Kidney epithelial cell (primary cell): Measurements from ENCODE around the gene STAG1. TPM values are rescaled to one million over a fixed set of nuclear protein-coding genes. Genes with fewer than 3 reads are reported as not detected.
"Not testable (repeated sequence)": the region's sequence is repeated elsewhere in the genome, so short reads cannot be mapped to it uniquely, and the experiment has no call there.

Experiments used
- DNase-seq: peaks from one replicate; pipeline ENCODE4 v3.0.0-alpha.2; 2010; ENCODE audit warnings: low read depth
- H3K27me3 ChIP-seq: 2 replicates; pipeline ENCODE4 v1.6.0; 2011; ENCODE audit warnings: low read length; ENCODE audit not compliant: control insufficient read depth, insufficient read depth
- H3K36me3 ChIP-seq: 2 replicates; pipeline ENCODE4 v1.5.1; 2011; ENCODE audit warnings: low read length; ENCODE audit not compliant: control insufficient read depth, insufficient read depth
- H3K4me3 ChIP-seq: 2 replicates; pipeline ENCODE4 v1.5.1; 2011; ENCODE audit warnings: low read depth, mild to moderate bottlenecking, control low read depth, low read length
- total RNA-seq: library from RNA; depleted of rRNA; stranded (reverse); fragments of >200 nt; gene quantifications from 2 replicates; pipeline ENCODE4 v1.2.3, GENCODE V29; 2015
- TF ChIP-seq, protein P1 (sequence below): IDR thresholded peaks from 2 replicates; pipeline ENCODE4 v1.5.1; 2011; ENCODE audit warnings: mild to moderate bottlenecking, moderate library complexity, low read length, control low read depth, inconsistent platforms; ENCODE audit not compliant: insufficient read depth, poor library complexity, severe bottlenecking

Gene STAG1
- total RNA-seq, 1 donor from 2014 or later: 20.7 TPM

DNA sequence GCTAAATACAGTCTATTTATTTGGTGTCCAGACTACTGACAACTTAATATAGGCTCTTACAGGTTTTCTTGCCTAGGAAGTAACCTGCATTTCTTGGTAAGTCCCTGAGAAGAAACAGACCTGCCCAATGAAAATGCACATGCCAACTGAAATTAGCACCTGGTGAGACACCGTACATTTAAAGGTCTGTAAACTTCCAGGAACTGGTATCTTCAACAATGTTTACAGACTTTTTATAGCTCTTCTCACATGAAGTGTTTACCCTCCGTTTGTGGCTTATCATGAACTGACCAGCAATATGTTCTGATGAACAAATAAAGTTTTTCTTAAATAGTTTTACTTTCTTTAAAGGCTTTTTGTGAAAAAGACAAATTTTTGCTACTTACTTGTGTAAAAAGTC lies 408.7 kb downstream of the STAG1 start:
- TF ChIP-seq, protein P1, sequence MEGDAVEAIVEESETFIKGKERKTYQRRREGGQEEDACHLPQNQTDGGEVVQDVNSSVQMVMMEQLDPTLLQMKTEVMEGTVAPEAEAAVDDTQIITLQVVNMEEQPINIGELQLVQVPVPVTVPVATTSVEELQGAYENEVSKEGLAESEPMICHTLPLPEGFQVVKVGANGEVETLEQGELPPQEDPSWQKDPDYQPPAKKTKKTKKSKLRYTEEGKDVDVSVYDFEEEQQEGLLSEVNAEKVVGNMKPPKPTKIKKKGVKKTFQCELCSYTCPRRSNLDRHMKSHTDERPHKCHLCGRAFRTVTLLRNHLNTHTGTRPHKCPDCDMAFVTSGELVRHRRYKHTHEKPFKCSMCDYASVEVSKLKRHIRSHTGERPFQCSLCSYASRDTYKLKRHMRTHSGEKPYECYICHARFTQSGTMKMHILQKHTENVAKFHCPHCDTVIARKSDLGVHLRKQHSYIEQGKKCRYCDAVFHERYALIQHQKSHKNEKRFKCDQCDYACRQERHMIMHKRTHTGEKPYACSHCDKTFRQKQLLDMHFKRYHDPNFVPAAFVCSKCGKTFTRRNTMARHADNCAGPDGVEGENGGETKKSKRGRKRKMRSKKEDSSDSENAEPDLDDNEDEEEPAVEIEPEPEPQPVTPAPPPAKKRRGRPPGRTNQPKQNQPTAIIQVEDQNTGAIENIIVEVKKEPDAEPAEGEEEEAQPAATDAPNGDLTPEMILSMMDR: no peak
- no peak for DNase-seq

DNA sequence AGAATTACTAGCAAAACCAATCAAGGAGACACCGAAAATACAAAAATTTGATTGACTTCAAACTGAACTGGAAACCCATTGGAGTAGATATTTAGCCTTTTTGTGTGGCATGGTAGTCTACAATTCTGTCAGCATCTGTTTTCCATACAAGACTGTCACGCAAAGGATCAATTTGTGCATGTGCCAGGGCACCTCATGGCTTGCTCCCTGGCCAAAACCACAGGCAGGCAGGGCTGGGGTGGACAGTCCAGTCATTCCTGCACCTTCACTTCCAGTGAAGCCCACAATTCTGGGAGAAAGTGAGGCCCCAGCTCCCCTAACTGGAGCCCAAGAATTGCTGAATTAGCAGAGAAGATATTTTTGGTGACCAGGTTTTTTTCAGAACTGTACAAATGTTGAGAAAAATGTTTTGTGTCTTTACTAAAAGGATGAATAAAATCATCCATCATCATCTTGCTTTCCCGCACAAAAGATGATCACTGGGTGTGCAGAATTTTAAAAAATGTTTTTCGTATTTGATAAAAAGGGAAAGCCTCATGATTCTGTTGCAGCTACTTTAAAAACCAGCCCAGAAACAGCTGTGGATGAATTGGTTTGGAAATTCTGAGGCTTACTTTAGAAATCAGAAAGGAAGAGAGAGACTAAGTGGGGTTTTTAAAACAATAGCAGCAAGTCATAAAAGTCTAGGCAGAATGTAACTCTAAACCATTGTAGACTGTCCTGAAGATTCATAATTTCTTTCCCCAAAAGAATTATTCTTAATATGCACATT lies 415.7 kb downstream of the STAG1 start:
- Histone ChIP-seq H3K4me3 (no peak overlapping the region), H3K27me3 (no peaks in the 10 kb centered on the region), H3K36me3 (no peaks in the 10 kb centered on the region)
- TF ChIP-seq, protein P1: no peak
- DNase-seq: no peak

More for the DNA sequence above, 408.7 kb downstream of the STAG1 start:
- Histone ChIP-seq H3K27me3 (no peaks in the 10 kb centered on the region), H3K36me3 (no peaks in the 10 kb centered on the region), H3K4me3 (no peak overlapping the region)

DNA sequence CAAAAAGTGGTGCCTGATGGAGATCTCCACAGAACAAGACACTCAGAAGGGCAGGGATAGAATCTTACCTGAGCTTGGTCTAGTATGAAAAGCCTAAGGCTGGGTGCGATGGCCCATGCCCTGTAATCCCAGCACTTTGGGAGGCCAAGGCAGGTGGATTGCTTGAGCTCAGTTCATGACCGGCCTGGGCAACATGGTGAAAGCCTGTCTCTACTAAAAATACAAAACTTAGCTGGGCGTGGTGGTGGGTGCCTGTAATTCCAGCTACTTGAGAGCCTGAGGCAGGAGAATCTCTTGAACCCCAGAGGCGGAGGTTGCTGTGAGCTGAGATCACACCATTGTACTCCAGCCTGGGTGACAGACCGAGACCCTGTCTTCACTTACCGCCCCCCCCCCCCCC lies 417.5 kb downstream of the STAG1 start:
- not testable (repeated sequence) for H3K4me3 ChIP-seq, H3K27me3 ChIP-seq, H3K36me3 ChIP-seq, DNase-seq

DNA sequence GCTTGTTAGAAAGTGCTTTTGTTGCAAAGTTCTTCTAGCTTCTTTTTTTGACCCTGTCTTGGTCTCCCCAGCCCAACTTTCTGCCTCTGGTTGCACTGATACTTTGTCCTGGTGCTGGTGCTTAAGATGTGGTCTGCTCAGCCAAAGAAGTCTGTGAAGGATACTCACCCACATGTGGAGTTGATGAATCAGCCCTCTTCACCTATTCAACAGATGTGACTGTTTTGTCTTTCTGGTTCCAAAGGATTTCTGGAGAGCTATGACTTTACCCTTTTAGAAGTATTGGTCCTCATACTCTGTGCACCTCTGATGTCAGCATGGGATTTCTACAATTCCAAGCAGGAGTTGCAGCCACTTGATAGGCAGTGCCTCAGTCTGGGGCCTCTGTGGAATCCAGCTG lies 418.0 kb downstream of the STAG1 start:
- TF ChIP-seq, protein P1: no peak
- no peak for DNase-seq
- Histone ChIP-seq H3K27me3 (no peaks in the 10 kb centered on the region), H3K36me3 (no peaks in the 10 kb centered on the region), H3K4me3 (no peak overlapping the region)

DNA sequence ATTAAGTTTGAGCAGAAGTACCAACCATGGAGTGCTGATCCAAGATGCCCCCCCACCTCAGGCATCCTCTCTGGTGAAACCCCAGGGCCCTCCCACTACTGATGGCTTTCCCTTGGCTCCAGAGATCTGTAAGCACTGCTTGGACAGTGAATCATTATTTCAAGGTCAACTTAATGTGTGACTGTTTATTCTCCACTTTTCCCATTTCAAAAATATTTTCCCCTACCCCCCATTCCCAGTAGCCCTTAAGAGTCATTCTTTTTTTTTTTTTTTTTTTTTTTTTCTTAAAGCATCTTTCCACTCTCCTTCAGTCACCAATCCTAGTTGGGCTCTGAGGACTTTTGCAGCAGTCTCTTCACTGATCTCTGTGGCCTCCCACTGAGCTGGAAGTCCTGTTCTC lies 419.4 kb downstream of the STAG1 start:
- Histone ChIP-seq H3K4me3 (no peak overlapping the region), H3K27me3 (no peaks in the 10 kb centered on the region), H3K36me3 (no peaks in the 10 kb centered on the region)
- DNase-seq: no peak
- TF ChIP-seq, protein P1: no peak

DNA sequence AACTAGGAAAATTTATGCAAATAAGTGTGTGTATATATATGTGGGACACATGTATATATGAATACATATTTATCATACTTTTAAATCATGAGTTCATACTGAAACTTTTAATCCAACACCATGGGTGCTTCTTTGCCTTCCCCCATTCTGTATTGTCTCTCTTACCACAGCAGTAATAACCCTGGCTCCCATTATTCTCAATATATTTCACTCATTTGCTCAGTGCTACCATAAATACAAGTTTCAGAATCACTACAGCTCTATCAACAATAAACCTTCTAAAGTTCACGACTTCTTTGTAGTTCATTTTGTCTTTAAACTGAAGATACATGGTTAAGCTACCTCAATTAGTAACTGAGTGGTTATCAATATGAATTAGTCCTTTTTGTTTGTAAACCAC lies 419.9 kb downstream of the STAG1 start:
- TF ChIP-seq, protein P1: no peak
- Histone ChIP-seq H3K27me3 (no peaks in the 10 kb centered on the region), H3K36me3 (no peaks in the 10 kb centered on the region), H3K4me3 (no peak overlapping the region)
- no peak for DNase-seq
